ENCODE results near the gene SEMA6B.

SEMA6B gene

GRCh38 chr19:4495471-4495870 lies 64.0 kb downstream of the SEMA6B start:
- Histone ChIP-seq H3K27me3 (ENCODE audit: insufficient read depth, poor library complexity, severe bottlenecking) (no peaks in the 10 kb centered on the region), H3K36me3 (ENCODE audit: low read depth) (peaks cover 49% of the 10 kb centered on the region), H3K27ac (ENCODE audit: poor library complexity, severe bottlenecking) (no peak overlapping the region), H3K4me1 (ENCODE audit: insufficient read depth, poor library complexity, severe bottlenecking) (no peaks in the 10 kb centered on the region), H3K4me3 (ENCODE audit: severe bottlenecking) (no peak overlapping the region), H3K9me3 (ENCODE audit: severe bottlenecking) (no peaks in the 10 kb centered on the region)
- peak; percentile 31 for TF ChIP-seq CTCF (IDR thresholded peaks at IDR 0.05; ENCODE audit: poor library complexity, severe bottlenecking)
- DNase-seq (ENCODE audit: low spot score) (peak; percentile 44), ATAC-seq (ENCODE audit: low read depth) (peak; percentile 71)

- no peak overlapping the region for H3K27ac ChIP-seq (ENCODE audit: poor library complexity, severe bottlenecking)
- H3K4me1 ChIP-seq (ENCODE audit: insufficient read depth, poor library complexity, severe bottlenecking), result no peaks in the 10 kb centered on the region
- no peak overlapping the region for H3K4me3 ChIP-seq (ENCODE audit: severe bottlenecking)
- ATAC-seq (ENCODE audit: low read depth) (no peak), DNase-seq (ENCODE audit: low spot score) (no peak)
- H3K9me3 ChIP-seq (ENCODE audit: severe bottlenecking), result no peaks in the 10 kb centered on the region
- no peaks in the 10 kb centered on the region for H3K27me3 ChIP-seq (ENCODE audit: insufficient read depth, poor library complexity, severe bottlenecking)
- H3K36me3 ChIP-seq (ENCODE audit: low read depth), result peaks cover 56% of the 10 kb centered on the region
- no peak for TF ChIP-seq CTCF (IDR thresholded peaks at IDR 0.05; ENCODE audit: poor library complexity, severe bottlenecking)
Observed at GRCh38 chr19:4494691-4495064, 64.8 kb downstream of the SEMA6B start.

- peak; percentile 44 for DNase-seq (ENCODE audit: low spot score)
- Histone ChIP-seq H3K4me3 (ENCODE audit: severe bottlenecking) (no peak overlapping the region), H3K27ac (ENCODE audit: poor library complexity, severe bottlenecking) (no peak overlapping the region), H3K9me3 (ENCODE audit: severe bottlenecking) (no peaks in the 10 kb centered on the region), H3K27me3 (ENCODE audit: insufficient read depth, poor library complexity, severe bottlenecking) (no peaks in the 10 kb centered on the region), H3K36me3 (ENCODE audit: low read depth) (peaks cover 60% of the 10 kb centered on the region), H3K4me1 (ENCODE audit: insufficient read depth, poor library complexity, severe bottlenecking) (no peaks in the 10 kb centered on the region)
- TF ChIP-seq CTCF (IDR thresholded peaks at IDR 0.05; ENCODE audit: poor library complexity, severe bottlenecking), result no peak
- ATAC-seq (ENCODE audit: low read depth), result no peak
Observed at GRCh38 chr19:4493929-4494690, 65.4 kb downstream of the SEMA6B start.

- H3K36me3 ChIP-seq (ENCODE audit: low read depth), result peaks cover 54% of the 10 kb centered on the region
- DNase-seq (ENCODE audit: low spot score), result peak; percentile 45
- no peak overlapping the region for H3K4me3 ChIP-seq (ENCODE audit: severe bottlenecking)
- no peaks in the 10 kb centered on the region for H3K27me3 ChIP-seq (ENCODE audit: insufficient read depth, poor library complexity, severe bottlenecking)
- H3K27ac ChIP-seq (ENCODE audit: poor library complexity, severe bottlenecking), result no peak overlapping the region
- H3K4me1 ChIP-seq (ENCODE audit: insufficient read depth, poor library complexity, severe bottlenecking), result no peaks in the 10 kb centered on the region
- H3K9me3 ChIP-seq (ENCODE audit: severe bottlenecking), result no peaks in the 10 kb centered on the region
- no peak for TF ChIP-seq CTCF (IDR thresholded peaks at IDR 0.05; ENCODE audit: poor library complexity, severe bottlenecking)
- ATAC-seq (ENCODE audit: low read depth), result no peak
Observed at GRCh38 chr19:4493104-4493928, 66.2 kb downstream of the SEMA6B start.
